ENCODE results near the gene SLC30A7.

SLC30A7 gene

GRCh38 chr1:100907887-100908286 lies 12.0 kb downstream of the SLC30A7 start:
- H3K27ac ChIP-seq (ENCODE audit: low read length) = no peak overlapping the region
- no peak for DNase-seq (ENCODE audit: low read depth, low spot score)
- no CpG with 5 or more reads among the region's 1 CpG for WGBS (ENCODE audit: insufficient coverage, insufficient read length)
- no peaks in the 10 kb centered on the region; the same call in 1 of the 2 replicates for H3K36me3 ChIP-seq (ENCODE audit: control insufficient read depth, insufficient read depth, low read length)
- no peaks in the 10 kb centered on the region for H3K27me3 ChIP-seq (ENCODE audit: control insufficient read depth, insufficient read depth, low read length)
- H3K4me3 ChIP-seq (ENCODE audit: low read length) = no peak overlapping the region
- H3K9me3 ChIP-seq (ENCODE audit: control insufficient read depth, insufficient read depth, low read length) = no peaks in the 10 kb centered on the region
- H3K4me1 ChIP-seq (ENCODE audit: control insufficient read depth, insufficient read depth, low read length) = no peaks in the 10 kb centered on the region

- H3K27ac ChIP-seq (ENCODE audit: low read length) = no peak overlapping the region
- H3K4me3 ChIP-seq (ENCODE audit: low read length) = no peak overlapping the region
- no peaks in the 10 kb centered on the region for H3K27me3 ChIP-seq (ENCODE audit: control insufficient read depth, insufficient read depth, low read length)
- peaks cover 2% of the 10 kb centered on the region; the same call in 1 of the 2 replicates for H3K36me3 ChIP-seq (ENCODE audit: control insufficient read depth, insufficient read depth, low read length)
- H3K4me1 ChIP-seq (ENCODE audit: control insufficient read depth, insufficient read depth, low read length) = no peaks in the 10 kb centered on the region
- DNase-seq (ENCODE audit: low read depth, low spot score) = no peak
- no peaks in the 10 kb centered on the region for H3K9me3 ChIP-seq (ENCODE audit: control insufficient read depth, insufficient read depth, low read length)
Observed at GRCh38 chr1:100909018-100909417, 13.1 kb downstream of the SLC30A7 start.

DNA sequence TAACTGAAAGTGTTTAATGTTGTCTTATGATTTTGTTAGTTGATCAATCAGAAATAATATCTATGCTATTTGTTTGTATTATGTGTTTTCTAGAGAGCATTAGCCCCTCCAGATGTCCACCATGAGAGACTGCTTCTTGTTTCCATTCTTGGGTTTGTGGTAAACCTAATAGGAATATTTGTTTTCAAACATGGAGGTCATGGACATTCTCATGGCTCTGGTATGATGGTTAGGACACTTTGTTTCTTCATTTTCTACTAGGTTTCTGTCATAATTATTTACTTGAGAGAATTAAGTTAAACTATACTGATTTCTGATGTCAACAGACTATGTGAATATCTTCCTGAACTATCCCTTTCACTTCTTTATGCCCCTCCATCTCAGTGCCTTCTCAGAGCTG lies 16.1 kb downstream of the SLC30A7 start:
- Histone ChIP-seq H3K9me3 (ENCODE audit: control insufficient read depth, insufficient read depth, low read length) (no peaks in the 10 kb centered on the region), H3K36me3 (ENCODE audit: control insufficient read depth, insufficient read depth, low read length) (peaks cover 5% of the 10 kb centered on the region; the same call in 1 of the 2 replicates), H3K4me1 (ENCODE audit: control insufficient read depth, insufficient read depth, low read length) (no peaks in the 10 kb centered on the region), H3K4me3 (ENCODE audit: low read length) (no peak overlapping the region), H3K27me3 (ENCODE audit: control insufficient read depth, insufficient read depth, low read length) (no peaks in the 10 kb centered on the region), H3K27ac (ENCODE audit: low read length) (no peak overlapping the region)
- DNase-seq (ENCODE audit: low read depth, low spot score) = no peak

DNA sequence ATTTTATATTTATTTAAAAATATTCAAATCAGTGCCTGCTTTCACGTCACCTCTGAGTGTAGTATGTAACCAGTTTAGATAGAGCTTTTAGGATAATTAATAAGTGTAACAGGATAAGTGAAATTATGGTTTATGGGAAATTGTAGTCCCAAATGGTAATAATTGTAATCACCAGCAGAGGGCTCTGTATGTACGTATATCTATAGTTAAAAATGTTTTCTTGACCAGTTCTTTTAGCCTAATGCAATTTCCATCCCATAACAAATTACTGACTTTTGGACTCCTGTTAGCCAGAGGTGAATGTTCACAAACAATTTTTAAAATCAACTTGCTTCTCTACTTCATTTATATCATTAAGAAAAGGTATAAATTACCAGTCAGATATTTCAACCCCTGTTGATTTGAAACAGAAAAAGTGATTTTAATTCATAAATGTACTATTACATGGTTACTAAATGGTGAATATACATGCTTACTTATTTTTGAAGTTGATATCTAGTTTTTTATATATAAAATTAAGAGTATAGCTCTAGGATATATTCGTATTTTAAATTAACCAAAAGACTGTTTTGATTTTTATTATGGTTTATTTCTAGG lies 25.3 kb downstream of the SLC30A7 start:
- Histone ChIP-seq H3K4me1 (ENCODE audit: control insufficient read depth, insufficient read depth, low read length) (no peaks in the 10 kb centered on the region), H3K27me3 (ENCODE audit: control insufficient read depth, insufficient read depth, low read length) (no peaks in the 10 kb centered on the region), H3K27ac (ENCODE audit: low read length) (no peak overlapping the region), H3K36me3 (ENCODE audit: control insufficient read depth, insufficient read depth, low read length) (peaks cover 2% of the 10 kb centered on the region; the same call in 1 of the 2 replicates), H3K4me3 (ENCODE audit: low read length) (no peak overlapping the region), H3K9me3 (ENCODE audit: control insufficient read depth, insufficient read depth, low read length) (no peaks in the 10 kb centered on the region)
- DNase-seq (ENCODE audit: low read depth, low spot score) = no peak
- WGBS (ENCODE audit: insufficient coverage, insufficient read length) = no CpG with 5 or more reads among the region's 3 CpGs

GRCh38 chr1:100924212-100924611 lies 28.3 kb downstream of the SLC30A7 start:
- H3K4me1 ChIP-seq (ENCODE audit: control insufficient read depth, insufficient read depth, low read length) = no peaks in the 10 kb centered on the region
- no peaks in the 10 kb centered on the region for H3K27me3 ChIP-seq (ENCODE audit: control insufficient read depth, insufficient read depth, low read length)
- no peak overlapping the region for H3K27ac ChIP-seq (ENCODE audit: low read length)
- H3K4me3 ChIP-seq (ENCODE audit: low read length) = no peak overlapping the region
- DNase-seq (ENCODE audit: low read depth, low spot score) = no peak
- no peaks in the 10 kb centered on the region; the same call in 1 of the 2 replicates for H3K36me3 ChIP-seq (ENCODE audit: control insufficient read depth, insufficient read depth, low read length)
- H3K9me3 ChIP-seq (ENCODE audit: control insufficient read depth, insufficient read depth, low read length) = no peaks in the 10 kb centered on the region

DNA sequence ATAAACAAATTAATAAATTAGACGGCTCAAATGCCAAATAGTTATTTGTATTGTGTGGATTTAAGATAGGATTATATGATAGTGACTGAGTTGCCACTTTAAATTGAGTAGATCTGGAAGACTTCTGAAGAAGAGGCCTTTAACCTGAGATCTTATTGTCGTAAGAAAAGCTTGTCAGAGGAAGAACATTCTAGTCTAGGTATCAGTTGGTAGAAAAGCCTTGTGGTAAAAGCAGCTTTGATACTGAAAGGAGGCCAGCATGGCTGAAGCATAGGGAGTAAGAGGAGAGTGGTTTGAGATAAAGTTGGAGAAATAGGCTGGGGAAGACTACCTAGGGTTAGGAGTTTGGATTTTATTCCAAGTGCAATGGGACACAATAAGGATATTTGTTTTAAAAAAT lies 29.1 kb downstream of the SLC30A7 start:
- no peaks in the 10 kb centered on the region; the same call in 1 of the 2 replicates for H3K36me3 ChIP-seq (ENCODE audit: control insufficient read depth, insufficient read depth, low read length)
- DNase-seq (ENCODE audit: low read depth, low spot score) = no peak
- WGBS (ENCODE audit: insufficient coverage, insufficient read length) = 100% methylated on average over 1 of the region's 2 CpGs
- no peaks in the 10 kb centered on the region for H3K9me3 ChIP-seq (ENCODE audit: control insufficient read depth, insufficient read depth, low read length)
- H3K4me1 ChIP-seq (ENCODE audit: control insufficient read depth, insufficient read depth, low read length) = no peaks in the 10 kb centered on the region
- no peak overlapping the region for H3K4me3 ChIP-seq (ENCODE audit: low read length)
- no peaks in the 10 kb centered on the region for H3K27me3 ChIP-seq (ENCODE audit: control insufficient read depth, insufficient read depth, low read length)
- H3K27ac ChIP-seq (ENCODE audit: low read length) = no peak overlapping the region

GRCh38 chr1:100926240-100926639 lies 30.4 kb downstream of the SLC30A7 start:
- DNase-seq (ENCODE audit: low read depth, low spot score) = no peak
- Histone ChIP-seq H3K4me3 (ENCODE audit: low read length) (no peak overlapping the region), H3K9me3 (ENCODE audit: control insufficient read depth, insufficient read depth, low read length) (no peaks in the 10 kb centered on the region), H3K27me3 (ENCODE audit: control insufficient read depth, insufficient read depth, low read length) (no peaks in the 10 kb centered on the region), H3K27ac (ENCODE audit: low read length) (no peak overlapping the region), H3K4me1 (ENCODE audit: control insufficient read depth, insufficient read depth, low read length) (no peaks in the 10 kb centered on the region), H3K36me3 (ENCODE audit: control insufficient read depth, insufficient read depth, low read length) (no peaks in the 10 kb centered on the region; the same call in 1 of the 2 replicates)
- WGBS (ENCODE audit: insufficient coverage, insufficient read length) = no CpG with 5 or more reads among the region's 2 CpGs

GRCh38 chr1:100927276-100927675 lies 31.4 kb downstream of the SLC30A7 start:
- no CpG with 5 or more reads among the region's 2 CpGs for WGBS (ENCODE audit: insufficient coverage, insufficient read length)
- DNase-seq (ENCODE audit: low read depth, low spot score) = no peak

DNA sequence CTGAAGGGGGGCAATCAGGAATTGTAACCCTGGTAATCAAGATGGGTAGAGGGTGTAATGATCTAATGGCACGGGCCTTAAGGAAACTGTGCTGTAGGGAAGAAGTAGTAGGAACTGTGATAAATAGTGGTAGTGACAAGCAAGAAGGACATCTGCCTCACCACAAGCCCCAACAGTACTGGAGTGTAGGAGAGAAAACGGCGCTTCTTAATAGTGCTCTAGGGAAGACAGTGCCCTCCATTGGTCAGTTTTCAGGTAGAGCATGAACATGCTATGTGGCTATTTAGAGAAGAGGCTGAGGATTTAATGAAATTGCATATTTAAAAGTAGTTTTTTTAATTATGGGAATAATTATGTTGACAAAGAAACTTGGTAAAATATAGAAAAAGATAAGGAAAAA lies 32.2 kb downstream of the SLC30A7 start:
- no peaks in the 10 kb centered on the region for H3K9me3 ChIP-seq (ENCODE audit: control insufficient read depth, insufficient read depth, low read length)
- H3K27me3 ChIP-seq (ENCODE audit: control insufficient read depth, insufficient read depth, low read length) = no peaks in the 10 kb centered on the region
- H3K36me3 ChIP-seq (ENCODE audit: control insufficient read depth, insufficient read depth, low read length) = no peaks in the 10 kb centered on the region; the same call in 1 of the 2 replicates
- no CpG with 5 or more reads among the region's 3 CpGs for WGBS (ENCODE audit: insufficient coverage, insufficient read length)
- no peak for DNase-seq (ENCODE audit: low read depth, low spot score)
- H3K27ac ChIP-seq (ENCODE audit: low read length) = no peak overlapping the region
- H3K4me3 ChIP-seq (ENCODE audit: low read length) = no peak overlapping the region
- no peaks in the 10 kb centered on the region for H3K4me1 ChIP-seq (ENCODE audit: control insufficient read depth, insufficient read depth, low read length)

More at GRCh38 chr1:100927276-100927675, 31.4 kb downstream of the SLC30A7 start:
- H3K27me3 ChIP-seq (ENCODE audit: control insufficient read depth, insufficient read depth, low read length) = no peaks in the 10 kb centered on the region
- H3K9me3 ChIP-seq (ENCODE audit: control insufficient read depth, insufficient read depth, low read length) = no peaks in the 10 kb centered on the region
- H3K4me3 ChIP-seq (ENCODE audit: low read length) = no peak overlapping the region
- no peaks in the 10 kb centered on the region for H3K4me1 ChIP-seq (ENCODE audit: control insufficient read depth, insufficient read depth, low read length)
- no peak overlapping the region for H3K27ac ChIP-seq (ENCODE audit: low read length)
- H3K36me3 ChIP-seq (ENCODE audit: control insufficient read depth, insufficient read depth, low read length) = no peaks in the 10 kb centered on the region; the same call in 1 of the 2 replicates

GRCh38 chr1:100930494-100930893 lies 34.6 kb downstream of the SLC30A7 start:
- Histone ChIP-seq H3K27me3 (ENCODE audit: control insufficient read depth, insufficient read depth, low read length) (no peaks in the 10 kb centered on the region), H3K4me1 (ENCODE audit: control insufficient read depth, insufficient read depth, low read length) (no peaks in the 10 kb centered on the region), H3K9me3 (ENCODE audit: control insufficient read depth, insufficient read depth, low read length) (no peaks in the 10 kb centered on the region), H3K27ac (ENCODE audit: low read length) (no peak overlapping the region), H3K36me3 (ENCODE audit: control insufficient read depth, insufficient read depth, low read length) (no peaks in the 10 kb centered on the region), H3K4me3 (ENCODE audit: low read length) (no peak overlapping the region)
- no peak for DNase-seq (ENCODE audit: low read depth, low spot score)

DNA sequence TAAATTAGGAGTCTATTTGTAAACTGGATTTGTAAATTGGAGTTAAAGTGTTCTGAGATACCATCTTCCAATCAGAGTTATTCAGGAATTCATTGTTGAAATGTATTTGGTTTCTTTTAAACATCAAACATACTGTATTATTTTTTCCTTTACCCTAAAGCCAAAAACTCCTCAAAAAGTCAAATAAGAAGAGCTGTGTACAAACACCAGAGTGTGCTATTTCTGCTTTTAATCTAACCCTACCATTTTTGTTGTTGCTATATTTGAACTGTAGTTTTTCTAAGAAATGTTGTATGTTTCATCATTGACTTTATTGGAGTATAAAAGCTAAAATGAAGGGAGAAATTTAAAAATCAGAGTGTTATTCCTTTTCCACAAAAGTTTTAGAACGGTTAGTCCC lies 35.8 kb downstream of the SLC30A7 start:
- DNase-seq (ENCODE audit: low read depth, low spot score) = no peak
- H3K27me3 ChIP-seq (ENCODE audit: control insufficient read depth, insufficient read depth, low read length) = no peaks in the 10 kb centered on the region
- no peak overlapping the region for H3K4me3 ChIP-seq (ENCODE audit: low read length)
- no peak overlapping the region for H3K27ac ChIP-seq (ENCODE audit: low read length)
- H3K4me1 ChIP-seq (ENCODE audit: control insufficient read depth, insufficient read depth, low read length) = no peaks in the 10 kb centered on the region
- no peaks in the 10 kb centered on the region for H3K9me3 ChIP-seq (ENCODE audit: control insufficient read depth, insufficient read depth, low read length)
- WGBS (ENCODE audit: insufficient coverage, insufficient read length) = no CpG with 5 or more reads among the region's 1 CpG
- no peaks in the 10 kb centered on the region for H3K36me3 ChIP-seq (ENCODE audit: control insufficient read depth, insufficient read depth, low read length)

Measured in iPS DF 6.9 (cell line).